Karpas-422 (cell line): Measurements from ENCODE around the gene RNF135. TPM values are rescaled to one million over a fixed set of nuclear protein-coding genes. Genes with fewer than 3 reads are reported as not detected.

Experiments used
- DNase-seq: peaks from one replicate; pipeline ENCODE4 v3.0.0-alpha.2; 2015
- H2AFZ ChIP-seq: fragments of 200-600 bp; sonication (generic); 2 replicates; pipeline ENCODE4 v1.6.1; 2014; ENCODE audit warnings: antibody characterized with exemption, low read length, mixed read lengths
- H3K27ac ChIP-seq: fragments of 200-600 bp; sonication (generic); 2 replicates; pipeline ENCODE4 v1.5.1; 2014; ENCODE audit warnings: mild to moderate bottlenecking, low read length, moderate library complexity
- H3K27me3 ChIP-seq: fragments of 200-600 bp; sonication (generic); 2 replicates; pipeline ENCODE4 v1.6.1; 2014; ENCODE audit warnings: low read length, mixed read lengths
- H3K36me3 ChIP-seq: fragments of 200-600 bp; sonication (generic); 2 replicates; pipeline ENCODE4 v1.6.1; 2014; ENCODE audit warnings: low read length, mixed read lengths; ENCODE audit not compliant: insufficient read depth
- H3K4me1 ChIP-seq: fragments of 200-600 bp; sonication (generic); 2 replicates; pipeline ENCODE4 v1.6.1; 2014; ENCODE audit warnings: mild to moderate bottlenecking, low read length, mixed read lengths
- H3K4me2 ChIP-seq: fragments of 200-600 bp; sonication (generic); 2 replicates; pipeline ENCODE4 v1.6.1; 2014; ENCODE audit warnings: low read length, low read depth, mild to moderate bottlenecking; ENCODE audit not compliant: poor library complexity, severe bottlenecking
- H3K4me3 ChIP-seq: fragments of 200-600 bp; sonication (generic); 2 replicates; pipeline ENCODE4 v1.5.1; 2014; ENCODE audit warnings: mild to moderate bottlenecking, antibody characterized with exemption, low read length, mixed read lengths
- H3K79me2 ChIP-seq: fragments of 200-600 bp; sonication (generic); 2 replicates; pipeline ENCODE4 v1.6.1; 2014; ENCODE audit warnings: mild to moderate bottlenecking, low read length, mixed read lengths
- H3K9ac ChIP-seq: fragments of 200-600 bp; sonication (generic); 2 replicates; pipeline ENCODE4 v1.6.0; 2014; ENCODE audit warnings: low read length
- H3K9me2 ChIP-seq: fragments of 200-600 bp; sonication (generic), shearing (Covaris generic); replicated peaks from 2 replicates; pipeline ENCODE4 v1.6.0; 2014; ENCODE audit warnings: mild to moderate bottlenecking, low read length, moderate library complexity; ENCODE audit not compliant: insufficient read depth
- H3K9me3 ChIP-seq: fragments of 300-700, 200-600 bp; sonication (generic); 2 replicates; pipeline ENCODE4 v1.6.1; 2014; ENCODE audit warnings: low read length, mixed read lengths
- H4K20me1 ChIP-seq: fragments of 200-600 bp; sonication (generic); 2 replicates; pipeline ENCODE4 v1.6.1; 2014; ENCODE audit warnings: mild to moderate bottlenecking, antibody characterized with exemption, low read length, low read depth; ENCODE audit not compliant: insufficient read depth
- small RNA-seq: library from RNA; depleted of rRNA; stranded (forward); fragments of <200 nt; gene quantifications from one replicate; pipeline ENCODE3, GENCODE V24; 2014
- total RNA-seq: library from RNA; depleted of rRNA; stranded (reverse); fragments of >200 nt; shearing (Covaris generic); gene quantifications from 2 replicates; pipeline ENCODE4 v1.2.3, GENCODE V29; 2014; ENCODE audit warnings: low replicate concordance; rRNA removed

Gene RNF135
- total RNA-seq, 1 experiment from 2014 or later: 23.2 TPM

GRCh38 chr17:31048142-31048541 is 77.3 kb downstream of the RNF135 start:
- Histone ChIP-seq H3K9ac (no peak overlapping the region), H3K79me2 (no peaks in the 10 kb centered on the region), H3K9me3 (no peaks in the 10 kb centered on the region), H4K20me1 (no peaks in the 10 kb centered on the region), H3K27me3 (no peaks in the 10 kb centered on the region), H3K36me3 (no peaks in the 10 kb centered on the region), H3K4me2 (no peak overlapping the region), H2AFZ (no peak overlapping the region), H3K27ac (no peak overlapping the region), H3K4me1 (no peaks in the 10 kb centered on the region), H3K4me3 (no peak overlapping the region), H3K9me2 (no peaks in the 10 kb centered on the region)
- no peak for DNase-seq

- Histone ChIP-seq H3K4me2 (no peak overlapping the region), H3K9me3 (no peaks in the 10 kb centered on the region), H3K36me3 (no peaks in the 10 kb centered on the region), H4K20me1 (no peaks in the 10 kb centered on the region), H3K9me2 (no peaks in the 10 kb centered on the region), H3K27ac (no peak overlapping the region), H3K9ac (no peak overlapping the region), H2AFZ (no peak overlapping the region), H3K79me2 (no peaks in the 10 kb centered on the region), H3K4me1 (no peaks in the 10 kb centered on the region), H3K27me3 (no peaks in the 10 kb centered on the region), H3K4me3 (no peak overlapping the region)
- DNase-seq: no peak
Measured at GRCh38 chr17:31048780-31049179, 77.9 kb downstream of the RNF135 start.

Small RNAs within 50 kb of the gene (small RNA-seq; reads per million reads assigned to genes)
- gene AC138207.3 (not detected), gene RN7SL138P (not detected)

Other genes with a start within 250 kb of the RNF135 start
- 32.2 and 49.0 TPM in 2 replicates for gene CRLF3, start 146.3 kb upstream of the RNF135 start, total RNA-seq
- 7.1 and 12.0 TPM in 2 replicates for gene ATAD5, start 139.1 kb upstream of the RNF135 start, total RNA-seq
- 11.4 and 20.7 TPM in 2 replicates for gene TEFM, start 64.8 kb upstream of the RNF135 start, total RNA-seq
- gene ADAP2, start 49.1 kb upstream of the RNF135 start, total RNA-seq: 3.3 and 5.0 TPM in 2 replicates
- 56.6 and 164 TPM in 2 replicates for gene NF1, start 123.9 kb downstream of the RNF135 start, total RNA-seq